ENCODE data around the gene THSD7A.

GRCh38 chr7:11335947-11336346, 496.1 kb downstream of the THSD7A start:
- TF ChIP-seq EZH2phosphoT487 (IDR thresholded peaks at IDR 0.05; ENCODE audit: low read depth) (no peak), CTCF (IDR thresholded peaks at IDR 0.05; ENCODE audit: low read depth, low read length) (no peak)
